Loucy (cell line): ENCODE measurements around the gene TMEM18.

Experiments
- EZH2phosphoT487 ChIP-seq: fragments of 200-600 bp; IDR thresholded peaks from 2 replicates; pipeline ENCODE4 v1.6.1; 2018; ENCODE audit warnings: antibody characterized with exemption, mild to moderate bottlenecking, moderate library complexity, borderline replicate concordance
- TF ChIP-seq, protein P1 (sequence below): fragments of 200-600 bp; sonication (generic); conservative IDR thresholded peaks from 2 replicates; pipeline ENCODE4 v1.5.1; 2014; ENCODE audit warnings: mild to moderate bottlenecking, antibody characterized with exemption, low read length

DNA sequence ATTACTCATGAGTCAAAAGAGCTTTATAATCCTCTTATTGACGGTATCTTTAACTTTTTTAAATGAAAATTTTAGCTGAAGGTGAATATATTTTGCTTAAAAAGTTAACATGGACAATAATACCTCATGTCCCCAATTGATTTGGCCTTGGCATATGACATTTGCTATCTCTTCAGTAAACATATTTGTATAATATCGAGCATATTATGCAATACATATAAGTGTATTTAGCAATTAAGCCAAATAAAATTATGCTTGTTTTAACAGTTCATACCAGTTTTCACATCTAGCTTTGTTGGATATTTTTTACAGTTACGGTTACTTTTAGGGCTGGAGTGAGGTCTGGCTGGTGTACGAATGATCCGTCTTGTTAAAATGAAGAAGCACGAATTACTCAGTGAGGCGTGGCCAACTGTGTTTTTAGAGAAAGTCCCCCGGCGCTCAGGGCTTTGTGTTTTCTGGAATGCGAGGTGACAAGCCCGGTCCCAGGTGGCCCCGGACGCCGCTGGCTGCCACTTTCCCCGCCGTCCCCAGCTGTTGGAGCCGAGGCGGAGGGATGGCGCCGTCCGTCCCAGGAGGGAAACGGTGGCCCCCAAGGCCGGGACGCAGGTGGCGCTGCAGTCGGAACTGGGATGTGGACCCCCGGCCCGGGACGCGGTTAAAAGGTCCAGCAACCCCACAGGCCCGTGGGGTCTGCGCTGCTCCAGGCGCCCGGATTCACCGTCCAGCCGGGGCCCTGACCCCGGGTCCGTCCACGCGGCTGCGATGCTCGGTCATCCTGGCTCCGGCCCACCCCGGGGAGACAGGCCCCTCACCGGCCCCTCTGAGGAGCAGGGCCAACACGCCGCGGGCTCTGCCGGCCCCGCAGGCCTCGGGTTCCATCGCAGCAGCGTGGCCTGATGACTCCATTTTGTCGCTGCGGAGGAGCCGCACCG, 41.3 kb downstream of the TMEM18 start:
- TF ChIP-seq, protein P1, sequence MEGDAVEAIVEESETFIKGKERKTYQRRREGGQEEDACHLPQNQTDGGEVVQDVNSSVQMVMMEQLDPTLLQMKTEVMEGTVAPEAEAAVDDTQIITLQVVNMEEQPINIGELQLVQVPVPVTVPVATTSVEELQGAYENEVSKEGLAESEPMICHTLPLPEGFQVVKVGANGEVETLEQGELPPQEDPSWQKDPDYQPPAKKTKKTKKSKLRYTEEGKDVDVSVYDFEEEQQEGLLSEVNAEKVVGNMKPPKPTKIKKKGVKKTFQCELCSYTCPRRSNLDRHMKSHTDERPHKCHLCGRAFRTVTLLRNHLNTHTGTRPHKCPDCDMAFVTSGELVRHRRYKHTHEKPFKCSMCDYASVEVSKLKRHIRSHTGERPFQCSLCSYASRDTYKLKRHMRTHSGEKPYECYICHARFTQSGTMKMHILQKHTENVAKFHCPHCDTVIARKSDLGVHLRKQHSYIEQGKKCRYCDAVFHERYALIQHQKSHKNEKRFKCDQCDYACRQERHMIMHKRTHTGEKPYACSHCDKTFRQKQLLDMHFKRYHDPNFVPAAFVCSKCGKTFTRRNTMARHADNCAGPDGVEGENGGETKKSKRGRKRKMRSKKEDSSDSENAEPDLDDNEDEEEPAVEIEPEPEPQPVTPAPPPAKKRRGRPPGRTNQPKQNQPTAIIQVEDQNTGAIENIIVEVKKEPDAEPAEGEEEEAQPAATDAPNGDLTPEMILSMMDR, result no peak
- no peak for TF ChIP-seq EZH2phosphoT487
